Vagina (tissue), 2 donors: ENCODE results near the gene CCDC88C.

Experiments used
- POLR2A ChIP-seq, 2 donors: fragments of 450-650 bp; IDR thresholded peaks; one replicate each; pipeline ENCODE4 v1.6.1; 2017; ENCODE audit warnings: antibody characterized with exemption in 2 of 2, mild to moderate bottlenecking in 2 of 2, moderate library complexity in 2 of 2
- POLR2AphosphoS5 ChIP-seq, 2 donors: sonication (generic); formaldehyde crosslinking; IDR thresholded peaks; one replicate each; pipeline ENCODE4 v1.9.0; 2017; ENCODE audit warnings: antibody characterized with exemption in 2 of 2, mild to moderate bottlenecking in 2 of 2, low read depth in 1 of 2; ENCODE audit not compliant: insufficient read depth in 1 of 2
- TF ChIP-seq, protein P1 (sequence below), 3 experiments: fragments of 450-650 bp in 2 of 3; fragments of 200-600 bp in 1 of 3; sonication (generic) in 1 of 3; IDR thresholded peaks; one replicate each; pipeline ENCODE4 v1.5.1; 2017 to 2019; ENCODE audit warnings: antibody characterized with exemption in 3 of 3, mild to moderate bottlenecking in 2 of 3, moderate library complexity in 2 of 3

DNA sequence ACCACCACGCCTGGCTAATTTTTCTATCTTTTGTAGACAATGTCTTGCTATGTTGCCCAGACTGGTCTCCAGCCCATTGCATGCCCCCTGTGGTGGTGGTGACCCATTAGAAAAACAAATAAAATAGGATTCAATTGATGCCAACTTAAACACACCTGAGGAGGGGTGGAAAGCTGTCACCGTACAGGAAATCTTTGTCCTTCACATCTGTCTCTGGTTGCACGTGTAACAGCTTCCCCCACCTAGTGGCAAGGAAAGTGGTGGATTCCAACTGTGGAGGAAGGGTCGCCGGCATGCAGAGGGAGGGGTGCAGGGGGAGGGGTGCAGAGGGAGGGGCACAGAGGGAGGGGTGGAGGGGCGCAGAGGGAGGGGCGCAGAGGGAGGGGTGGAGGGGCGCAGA lies 147.0 kb downstream of the CCDC88C start:
- TF ChIP-seq, protein P1, sequence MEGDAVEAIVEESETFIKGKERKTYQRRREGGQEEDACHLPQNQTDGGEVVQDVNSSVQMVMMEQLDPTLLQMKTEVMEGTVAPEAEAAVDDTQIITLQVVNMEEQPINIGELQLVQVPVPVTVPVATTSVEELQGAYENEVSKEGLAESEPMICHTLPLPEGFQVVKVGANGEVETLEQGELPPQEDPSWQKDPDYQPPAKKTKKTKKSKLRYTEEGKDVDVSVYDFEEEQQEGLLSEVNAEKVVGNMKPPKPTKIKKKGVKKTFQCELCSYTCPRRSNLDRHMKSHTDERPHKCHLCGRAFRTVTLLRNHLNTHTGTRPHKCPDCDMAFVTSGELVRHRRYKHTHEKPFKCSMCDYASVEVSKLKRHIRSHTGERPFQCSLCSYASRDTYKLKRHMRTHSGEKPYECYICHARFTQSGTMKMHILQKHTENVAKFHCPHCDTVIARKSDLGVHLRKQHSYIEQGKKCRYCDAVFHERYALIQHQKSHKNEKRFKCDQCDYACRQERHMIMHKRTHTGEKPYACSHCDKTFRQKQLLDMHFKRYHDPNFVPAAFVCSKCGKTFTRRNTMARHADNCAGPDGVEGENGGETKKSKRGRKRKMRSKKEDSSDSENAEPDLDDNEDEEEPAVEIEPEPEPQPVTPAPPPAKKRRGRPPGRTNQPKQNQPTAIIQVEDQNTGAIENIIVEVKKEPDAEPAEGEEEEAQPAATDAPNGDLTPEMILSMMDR (IDR thresholded peaks at IDR 0.05): no peak
- TF ChIP-seq POLR2A (IDR thresholded peaks at IDR 0.05) (no peak), POLR2AphosphoS5 (IDR thresholded peaks at IDR 0.05; ENCODE audit: insufficient read depth in 1 of 2, low read depth in 1 of 2) (no peak)
